GM13977 (cell line): ENCODE data around the gene CLASRP.

Experiments used
- DNase-seq: peaks from one replicate; pipeline ENCODE4 v3.0.0; 2012; ENCODE audit warnings: low spot score
- in situ Hi-C: fragments of 300-500 bp; cut with MboI; formaldehyde crosslinking; loops from one replicate; pipeline ENCODE4 v1.12.0; 2022; ENCODE audit warnings: low sequenced_read_pairs, low pct_unique_long_range_greater_than_20kb, mixed read lengths, inconsistent platforms; ENCODE audit not compliant: unreplicated experiment
- TF ChIP-seq, protein P1 (sequence below): IDR thresholded peaks from 2 replicates; pipeline ENCODE4 v1.5.1; 2012; ENCODE audit warnings: mild to moderate bottlenecking, control low read depth; ENCODE audit not compliant: insufficient read depth; ENCODE audit errors: extremely low read depth, missing control alignments

CLASRP gene

DNA sequence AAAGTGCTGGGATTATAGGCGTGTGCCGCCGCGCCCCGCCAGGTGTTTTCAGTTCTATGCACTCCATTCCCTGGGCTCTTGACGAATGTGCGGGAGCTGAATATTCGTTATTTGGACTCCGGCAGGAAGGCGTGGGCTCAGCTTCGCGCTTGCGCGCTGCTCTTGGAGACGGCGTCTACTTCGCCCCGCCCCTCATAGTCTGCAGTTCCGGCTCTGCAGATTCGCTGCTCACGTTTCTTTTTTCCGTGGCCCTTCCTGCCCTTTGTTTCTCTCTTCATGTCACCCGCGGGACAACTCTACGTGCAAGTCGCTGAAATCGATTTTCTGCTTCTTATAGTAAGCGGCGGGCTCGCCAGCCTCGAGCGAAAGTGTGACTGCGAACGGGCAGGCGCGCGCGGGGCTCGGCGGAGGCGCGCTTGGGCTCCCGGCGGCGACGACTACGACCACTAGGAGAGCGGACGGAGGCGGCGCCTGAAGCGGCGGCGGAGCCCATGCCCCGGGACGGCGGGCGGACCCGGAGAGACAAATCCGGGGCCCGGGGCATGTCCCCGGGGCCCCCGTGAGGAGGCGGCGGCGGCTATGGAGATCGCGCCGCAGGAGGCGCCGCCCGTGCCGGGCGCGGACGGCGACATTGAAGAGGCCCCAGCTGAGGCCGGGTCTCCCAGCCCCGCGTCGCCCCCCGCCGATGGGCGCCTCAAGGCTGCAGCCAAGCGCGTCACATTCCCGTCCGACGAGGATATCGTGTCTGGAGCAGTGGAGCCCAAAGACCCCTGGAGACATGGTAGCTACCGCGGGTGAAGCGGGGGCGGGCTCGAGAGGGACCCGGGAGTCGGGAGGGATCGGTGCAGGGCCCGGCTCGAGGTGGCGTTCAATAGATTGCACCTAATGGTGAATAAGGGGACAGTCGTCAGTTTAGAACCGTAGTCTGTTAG lies 54.2 kb downstream of the CLASRP start, which contains the start of gene PPP1R37:
Gene PPP1R37 (plus strand): TSS at position 433 of the 932 bp plus-strand sequence. CDS start 147 bp downstream, at position 580.
- peak; percentile 98 for DNase-seq
- TF ChIP-seq, protein P1, sequence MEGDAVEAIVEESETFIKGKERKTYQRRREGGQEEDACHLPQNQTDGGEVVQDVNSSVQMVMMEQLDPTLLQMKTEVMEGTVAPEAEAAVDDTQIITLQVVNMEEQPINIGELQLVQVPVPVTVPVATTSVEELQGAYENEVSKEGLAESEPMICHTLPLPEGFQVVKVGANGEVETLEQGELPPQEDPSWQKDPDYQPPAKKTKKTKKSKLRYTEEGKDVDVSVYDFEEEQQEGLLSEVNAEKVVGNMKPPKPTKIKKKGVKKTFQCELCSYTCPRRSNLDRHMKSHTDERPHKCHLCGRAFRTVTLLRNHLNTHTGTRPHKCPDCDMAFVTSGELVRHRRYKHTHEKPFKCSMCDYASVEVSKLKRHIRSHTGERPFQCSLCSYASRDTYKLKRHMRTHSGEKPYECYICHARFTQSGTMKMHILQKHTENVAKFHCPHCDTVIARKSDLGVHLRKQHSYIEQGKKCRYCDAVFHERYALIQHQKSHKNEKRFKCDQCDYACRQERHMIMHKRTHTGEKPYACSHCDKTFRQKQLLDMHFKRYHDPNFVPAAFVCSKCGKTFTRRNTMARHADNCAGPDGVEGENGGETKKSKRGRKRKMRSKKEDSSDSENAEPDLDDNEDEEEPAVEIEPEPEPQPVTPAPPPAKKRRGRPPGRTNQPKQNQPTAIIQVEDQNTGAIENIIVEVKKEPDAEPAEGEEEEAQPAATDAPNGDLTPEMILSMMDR, result no peak
- in situ Hi-C loops, result no loop called here

DNA sequence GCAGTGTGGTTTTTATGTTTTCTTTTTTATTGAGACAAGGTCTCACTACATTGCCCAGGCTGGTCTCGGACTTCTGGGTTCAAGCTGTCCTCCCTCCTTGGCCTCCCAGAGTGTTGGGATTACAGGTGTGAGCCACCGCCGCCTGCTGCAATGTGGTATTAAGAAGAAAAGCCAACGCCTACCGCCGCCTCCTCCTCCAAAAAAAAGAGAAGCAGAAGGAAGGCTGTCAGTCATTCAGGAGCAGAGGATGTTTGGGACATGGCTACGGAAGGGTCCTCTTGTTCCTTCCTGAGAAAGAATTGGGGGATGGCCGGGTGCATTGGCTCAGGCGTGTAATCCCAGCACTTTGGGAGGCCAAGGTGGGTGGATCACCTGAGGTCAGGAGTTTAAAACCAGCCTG lies 55.3 kb downstream of the CLASRP start:
- TF ChIP-seq, protein P1, result no peak
- in situ Hi-C loops, result no loop called here
- no peak for DNase-seq

DNA sequence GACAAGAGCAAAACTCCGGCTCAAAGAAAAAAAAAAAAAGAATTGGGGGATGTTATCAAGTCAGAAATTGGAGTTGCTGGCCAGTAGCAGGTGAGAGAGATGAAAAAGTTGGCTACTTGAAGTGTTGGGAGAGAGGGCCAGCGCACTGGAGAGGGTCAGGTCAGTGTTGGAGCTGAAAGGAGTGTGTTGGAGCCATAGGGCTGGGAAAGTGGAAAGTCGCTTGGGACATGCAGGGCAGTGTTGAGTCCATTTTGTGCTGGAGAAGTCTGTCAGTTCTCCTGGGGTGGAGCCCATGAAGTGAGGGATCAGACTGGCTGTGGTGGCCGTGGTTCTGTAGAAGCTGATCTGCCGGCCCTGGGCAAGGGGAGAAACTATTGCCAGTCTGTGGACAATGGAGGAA lies 55.9 kb downstream of the CLASRP start:
- in situ Hi-C loops, result no loop called here
- DNase-seq, result no peak
- TF ChIP-seq, protein P1, result no peak

DNA sequence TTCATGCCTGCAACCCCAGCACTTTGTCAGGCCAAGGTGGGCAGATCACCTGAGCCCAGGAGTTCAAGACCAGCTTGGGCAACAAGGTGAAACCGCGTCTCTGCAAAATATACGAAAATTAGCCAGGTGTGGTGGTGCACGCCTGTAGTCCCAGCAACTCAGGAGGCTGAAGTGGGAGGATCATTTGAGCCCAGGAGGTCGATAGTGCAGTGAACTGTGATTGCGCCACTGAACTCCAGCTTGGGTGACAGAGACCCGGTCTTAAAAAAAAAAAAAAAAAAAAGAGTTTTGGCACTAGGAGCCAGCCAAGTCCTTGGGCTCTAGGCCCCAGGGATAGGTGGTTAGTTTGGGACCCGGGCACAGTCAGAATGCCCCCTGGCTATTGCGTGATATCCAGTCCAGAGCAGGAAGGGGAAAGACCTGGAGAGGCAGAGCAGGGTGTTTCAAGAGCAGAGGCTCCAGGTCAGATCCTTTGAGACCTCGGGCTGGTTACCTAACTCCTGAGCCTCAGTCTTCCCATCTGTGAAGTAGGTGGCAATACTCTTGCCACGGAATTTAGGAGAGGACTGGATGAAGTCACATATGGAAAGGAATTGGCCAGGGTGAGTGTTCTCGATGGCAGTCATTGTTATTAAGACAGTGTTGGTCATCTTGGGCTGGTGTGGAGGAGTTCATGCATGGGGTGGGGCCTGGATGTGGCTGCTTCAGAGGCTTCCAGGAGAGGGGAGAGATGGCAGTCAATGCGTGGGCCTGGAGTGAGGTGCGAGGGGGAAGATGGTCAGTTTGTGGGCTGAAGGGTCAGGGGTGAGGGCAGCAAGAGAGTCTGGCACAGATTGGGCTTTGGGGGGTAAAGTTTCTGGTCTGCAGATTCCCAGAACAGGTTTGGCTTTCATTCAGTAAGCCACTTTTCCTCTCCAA lies 56.9 kb downstream of the CLASRP start:
- DNase-seq, result no peak
- in situ Hi-C loops, result no loop called here
- TF ChIP-seq, protein P1, result no peak

DNA sequence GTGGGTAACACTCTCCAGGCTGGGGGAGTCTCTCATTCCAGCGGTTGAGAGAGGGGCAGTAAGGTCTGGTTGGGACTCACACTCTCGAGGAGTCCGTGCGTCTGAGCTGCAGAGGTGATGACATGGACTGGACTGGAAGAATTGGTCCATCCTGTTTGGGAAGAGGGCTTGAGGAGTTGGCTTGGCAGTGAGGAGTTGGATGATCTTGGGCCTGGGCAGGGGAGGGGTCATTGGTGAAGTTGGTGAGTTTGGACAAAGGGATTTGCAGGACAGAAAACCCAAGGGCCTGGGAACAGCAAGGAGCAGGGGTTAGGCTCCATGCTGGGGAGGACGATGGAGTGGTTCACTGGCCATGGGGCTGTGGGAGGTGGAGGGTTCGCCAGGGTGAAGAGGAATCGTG lies 57.9 kb downstream of the CLASRP start:
- TF ChIP-seq, protein P1, result no peak
- no peak for DNase-seq
- in situ Hi-C loops, result no loop called here

DNA sequence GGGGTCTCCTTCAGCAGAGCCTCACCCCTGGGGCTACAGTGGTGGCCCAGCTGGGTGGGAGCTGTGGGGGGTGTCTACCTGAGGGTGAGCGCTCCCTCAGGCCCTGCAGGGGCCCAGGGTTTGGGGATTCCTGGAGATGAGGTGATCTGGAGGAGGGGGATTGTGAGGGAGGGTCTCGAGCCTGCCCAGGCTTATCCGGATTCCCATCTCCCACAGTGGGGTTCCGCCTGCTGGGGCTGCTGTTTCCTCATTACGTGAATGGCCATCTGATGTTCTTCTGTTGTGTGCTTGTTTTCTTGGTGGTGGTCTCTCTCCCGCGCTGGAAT lies 58.6 kb downstream of the CLASRP start:
- DNase-seq, result no peak
- TF ChIP-seq, protein P1, result no peak
- in situ Hi-C loops, result no loop called here
